Gastroesophageal sphincter (tissue), 4 donors: ENCODE results near the gene DPF1. TPM values are rescaled to one million over a fixed set of nuclear protein-coding genes. Genes with fewer than 3 reads are reported as not detected.
A peak's percentile ranks its signal among the peaks of the same experiment; 100 is the strongest.
"Not testable (repeated sequence)": the region's sequence is repeated elsewhere in the genome, so short reads cannot be mapped to it uniquely, and the experiment has no call there.

Experiments used
- ATAC-seq: fragments of 150-250 bp; one replicate; pipeline ENCODE4 v1.9.1; 2016; ENCODE audit warnings: mild to moderate bottlenecking, moderate library complexity
- H3K27ac ChIP-seq, 4 donors: fragments of 200-600 bp; sonication (generic) in 3 of 4; 1 replicate in 3 of 4; 2 replicates in 1 of 4; pipeline ENCODE4 v1.5.1; 2016 to 2019
- H3K27me3 ChIP-seq: fragments of 200-600 bp; sonication (generic); one replicate; pipeline ENCODE4 v1.5.1; 2019
- H3K36me3 ChIP-seq, 2 donors: fragments of 200-600 bp; sonication (generic); one replicate each; pipeline ENCODE4 v1.5.1; 2019; ENCODE audit warnings: control low read depth in 1 of 2
- H3K4me1 ChIP-seq, 3 donors: fragments of 200-600 bp; sonication (generic); 1 replicate in 2 of 3; 2 replicates in 1 of 3; pipeline ENCODE4 v1.5.1; 2016 to 2019; ENCODE audit warnings: control low read depth in 2 of 3
- H3K4me3 ChIP-seq, 2 donors: fragments of 200-600 bp; sonication (generic); one replicate each; pipeline ENCODE4 v1.5.1; 2019; ENCODE audit warnings: mild to moderate bottlenecking in 1 of 2, moderate library complexity in 1 of 2
- H3K9me3 ChIP-seq, 3 donors: fragments of 200-600 bp; sonication (generic); one replicate each; pipeline ENCODE4 v1.5.1; 2017 to 2019; ENCODE audit warnings: control low read depth in 2 of 3
- CTCF ChIP-seq, 4 experiments: fragments of 200-600 bp in 2 of 4; fragments of 450-650 bp in 2 of 4; sonication (generic) in 1 of 4; IDR thresholded peaks; one replicate each; pipeline ENCODE4 v1.5.1; 2017 to 2019; ENCODE audit warnings: antibody characterized with exemption in 4 of 4, mild to moderate bottlenecking in 2 of 4, moderate library complexity in 2 of 4
- EP300 ChIP-seq: sonication (generic); formaldehyde crosslinking; IDR thresholded peaks from one replicate; pipeline ENCODE4 v1.6.1; 2017; ENCODE audit warnings: antibody characterized with exemption, mild to moderate bottlenecking
- POLR2A ChIP-seq, 2 donors: fragments of 450-650 bp; IDR thresholded peaks; one replicate each; pipeline ENCODE4 v1.6.1; 2017; ENCODE audit warnings: antibody characterized with exemption in 2 of 2, mild to moderate bottlenecking in 2 of 2, moderate library complexity in 1 of 2
- POLR2AphosphoS5 ChIP-seq: sonication (generic); formaldehyde crosslinking; IDR thresholded peaks from one replicate; pipeline ENCODE4 v1.6.1; 2017; ENCODE audit warnings: antibody characterized with exemption
- WGBS, 2 donors: methylation state at CpG; one replicate each; pipeline ENCODE4 v1.1.5; 2018; ENCODE audit warnings: low coverage in 1 of 2; 5-methylcytosine and 5-hydroxymethylcytosine counted together
- total RNA-seq, 4 donors: library from RNA; depleted of rRNA; stranded (reverse); fragments of >200 nt; gene quantifications; one replicate each; pipeline ENCODE4 v1.1.0, GENCODE V29; 2016

The DPF1 gene
- total RNA-seq, 4 donors from 2014 or later, result not detected

GRCh38 chr19:38243279-38243673, 19.3 kb upstream of the DPF1 start:
- H3K27ac ChIP-seq, result peak overlapping the region in 1 of 4 donors; percentile 95
- peak overlapping the region in 1 of 2 donors; percentile 26 for H3K4me3 ChIP-seq
- ATAC-seq, result no peak
- H3K36me3 ChIP-seq, result no peaks in the 10 kb centered on the region
- H3K27me3 ChIP-seq, result peaks cover 4% of the 10 kb centered on the region
- 36 to 72% methylated on average over 3 to 5 of the region's 15 CpGs for WGBS, 2 donors
- H3K9me3 ChIP-seq, result no peaks in the 10 kb centered on the region
- H3K4me1 ChIP-seq, result peaks cover 0 to 50% (median 16%) of the 10 kb centered on the region in 3 donors
- TF ChIP-seq POLR2A (IDR thresholded peaks at IDR 0.05) (no peak), CTCF (IDR thresholded peaks at IDR 0.05) (no peak), POLR2AphosphoS5 (no peak), EP300 (no peak)

- no peaks in the 10 kb centered on the region for H3K9me3 ChIP-seq
- no peak for ATAC-seq
- H3K4me1 ChIP-seq, result peaks cover 0 to 15% (median 5%) of the 10 kb centered on the region in 3 donors
- H3K27me3 ChIP-seq, result peaks cover 32% of the 10 kb centered on the region
- WGBS, 2 donors, result 35 to 52% methylated on average over 5 to 8 of the region's 8 CpGs
- no peak for TF ChIP-seq EP300
- TF ChIP-seq POLR2A (IDR thresholded peaks at IDR 0.05), result no peak
- TF ChIP-seq CTCF (IDR thresholded peaks at IDR 0.05), result no peak
- no peak for TF ChIP-seq POLR2AphosphoS5
- no peaks in the 10 kb centered on the region for H3K36me3 ChIP-seq
- no peak overlapping the region for H3K4me3 ChIP-seq
- no peak overlapping the region for H3K27ac ChIP-seq
Measured at GRCh38 chr19:38239816-38240215, 15.8 kb upstream of the DPF1 start.

- Histone ChIP-seq H3K9me3 (no peaks in the 10 kb centered on the region), H3K4me3 (no peak overlapping the region), H3K4me1 (peaks cover 0 to 3% (median 0%) of the 10 kb centered on the region in 3 donors), H3K27ac (no peak overlapping the region), H3K36me3 (no peaks in the 10 kb centered on the region), H3K27me3 (peaks cover 83% of the 10 kb centered on the region)
- WGBS, 2 donors, result 75 to 85% methylated on average over 4 of the region's 4 CpGs
- TF ChIP-seq CTCF (IDR thresholded peaks at IDR 0.05), result no peak
- no peak for TF ChIP-seq POLR2A (IDR thresholded peaks at IDR 0.05)
- no peak for TF ChIP-seq POLR2AphosphoS5
- TF ChIP-seq EP300, result no peak
- no peak for ATAC-seq
Measured at GRCh38 chr19:38234615-38235014, 10.6 kb upstream of the DPF1 start.

- Histone ChIP-seq H3K4me1 (peaks cover 0 to 11% (median 5%) of the 10 kb centered on the region in 3 donors), H3K27ac (no peak overlapping the region), H3K27me3 (peaks cover 91% of the 10 kb centered on the region), H3K9me3 (no peaks in the 10 kb centered on the region), H3K4me3 (no peak overlapping the region), H3K36me3 (no peaks in the 10 kb centered on the region)
- peak; percentile 69 for ATAC-seq
- TF ChIP-seq EP300 (no peak), POLR2AphosphoS5 (no peak), CTCF (IDR thresholded peaks at IDR 0.05) (peak in 3 of 4 experiments; percentile 65 to 81 (median 80))
- WGBS, 2 donors, result 0% methylated on average over 1 of the region's 7 CpGs; no CpG with 5 or more reads in 1 of the 2 donors
Measured at GRCh38 chr19:38233740-38234251, 9.8 kb upstream of the DPF1 start.

- H3K27me3 ChIP-seq, result peaks cover 98% of the 10 kb centered on the region
- no peak overlapping the region for H3K4me3 ChIP-seq
- no peak for ATAC-seq
- TF ChIP-seq EP300 (no peak), CTCF (IDR thresholded peaks at IDR 0.05) (no peak), POLR2AphosphoS5 (no peak), POLR2A (IDR thresholded peaks at IDR 0.05) (no peak)
- H3K27ac ChIP-seq, result no peak overlapping the region
- H3K9me3 ChIP-seq, result no peaks in the 10 kb centered on the region
- no peaks in the 10 kb centered on the region for H3K36me3 ChIP-seq
- peaks cover 0 to 20% (median 14%) of the 10 kb centered on the region in 3 donors for H3K4me1 ChIP-seq
- WGBS, 2 donors, result 77 to 87% methylated on average over 3 to 4 of the region's 7 CpGs
Measured at GRCh38 chr19:38231918-38232317, 7.9 kb upstream of the DPF1 start.

GRCh38 chr19:38230506-38231133, 6.6 kb upstream of the DPF1 start:
- Histone ChIP-seq H3K4me1 (peaks cover 0 to 20% (median 14%) of the 10 kb centered on the region in 3 donors), H3K27me3 (peaks cover 99% of the 10 kb centered on the region)
- H3K27ac ChIP-seq, ATAC-seq, H3K9me3 ChIP-seq, H3K4me3 ChIP-seq, H3K36me3 ChIP-seq: not testable (repeated sequence)
- WGBS, 2 donors, result 66% methylated on average over 3 of the region's 3 CpGs; no CpG with 5 or more reads in 1 of the 2 donors
